GM13977 (cell line): ENCODE data around the gene BPIFA1.

ENCODE experiments used
- DNase-seq: peaks from one replicate; pipeline ENCODE4 v3.0.0; 2012; ENCODE audit warnings: low spot score
- in situ Hi-C: fragments of 300-500 bp; cut with MboI; formaldehyde crosslinking; loops from one replicate; pipeline ENCODE4 v1.12.0; 2022; ENCODE audit warnings: low sequenced_read_pairs, low pct_unique_long_range_greater_than_20kb, mixed read lengths, inconsistent platforms; ENCODE audit not compliant: unreplicated experiment
- TF ChIP-seq, protein P1 (sequence below): IDR thresholded peaks from 2 replicates; pipeline ENCODE4 v1.5.1; 2012; ENCODE audit warnings: mild to moderate bottlenecking, control low read depth; ENCODE audit not compliant: insufficient read depth; ENCODE audit errors: extremely low read depth, missing control alignments

Gene BPIFA1

GRCh38 chr20:33282196-33282934 is 46.6 kb downstream of the BPIFA1 start:
- TF ChIP-seq, protein P1, sequence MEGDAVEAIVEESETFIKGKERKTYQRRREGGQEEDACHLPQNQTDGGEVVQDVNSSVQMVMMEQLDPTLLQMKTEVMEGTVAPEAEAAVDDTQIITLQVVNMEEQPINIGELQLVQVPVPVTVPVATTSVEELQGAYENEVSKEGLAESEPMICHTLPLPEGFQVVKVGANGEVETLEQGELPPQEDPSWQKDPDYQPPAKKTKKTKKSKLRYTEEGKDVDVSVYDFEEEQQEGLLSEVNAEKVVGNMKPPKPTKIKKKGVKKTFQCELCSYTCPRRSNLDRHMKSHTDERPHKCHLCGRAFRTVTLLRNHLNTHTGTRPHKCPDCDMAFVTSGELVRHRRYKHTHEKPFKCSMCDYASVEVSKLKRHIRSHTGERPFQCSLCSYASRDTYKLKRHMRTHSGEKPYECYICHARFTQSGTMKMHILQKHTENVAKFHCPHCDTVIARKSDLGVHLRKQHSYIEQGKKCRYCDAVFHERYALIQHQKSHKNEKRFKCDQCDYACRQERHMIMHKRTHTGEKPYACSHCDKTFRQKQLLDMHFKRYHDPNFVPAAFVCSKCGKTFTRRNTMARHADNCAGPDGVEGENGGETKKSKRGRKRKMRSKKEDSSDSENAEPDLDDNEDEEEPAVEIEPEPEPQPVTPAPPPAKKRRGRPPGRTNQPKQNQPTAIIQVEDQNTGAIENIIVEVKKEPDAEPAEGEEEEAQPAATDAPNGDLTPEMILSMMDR = no peak
- in situ Hi-C loops = no loop called here
- no peak for DNase-seq

GRCh38 chr20:33282991-33283555 is 47.3 kb downstream of the BPIFA1 start, which contains the start of gene BPIFB1:
BPIFB1 (plus strand) TSS chr20:33283214; CDS start chr20:33286074, 2,860 bp downstream.
- no peak for DNase-seq
- in situ Hi-C loops = no loop called here
- TF ChIP-seq, protein P1 = no peak

- no peak for DNase-seq
- TF ChIP-seq, protein P1 = no peak
- in situ Hi-C loops = no loop called here
These were observed 48.5 kb downstream of the BPIFA1 start for GRCh38 chr20:33284284-33284683.

DNA sequence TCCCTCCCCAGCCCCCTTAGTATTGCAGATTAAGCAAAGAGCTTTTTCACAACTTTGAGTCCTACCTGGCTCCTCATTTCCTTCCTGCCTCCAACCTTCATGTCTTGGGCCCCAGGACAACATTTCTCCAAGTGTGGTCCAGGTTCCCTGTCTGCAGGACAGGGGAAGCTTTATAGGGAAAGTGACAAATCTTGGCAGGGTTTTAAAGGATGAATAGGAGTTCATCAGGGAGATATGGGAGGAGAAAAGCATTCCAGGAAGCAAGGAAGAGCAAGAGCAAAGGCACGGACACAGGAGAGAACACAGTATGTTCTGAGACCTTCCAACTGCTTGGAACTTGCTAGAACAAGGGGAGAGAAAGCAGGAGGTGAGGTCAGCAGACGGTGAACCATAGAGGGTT is 49.1 kb downstream of the BPIFA1 start:
- no peak for DNase-seq
- in situ Hi-C loops = no loop called here
- TF ChIP-seq, protein P1 = no peak

- DNase-seq = no peak
- in situ Hi-C loops = no loop called here
- TF ChIP-seq, protein P1 = no peak
These were observed 50.2 kb downstream of the BPIFA1 start for GRCh38 chr20:33285861-33286495.

DNA sequence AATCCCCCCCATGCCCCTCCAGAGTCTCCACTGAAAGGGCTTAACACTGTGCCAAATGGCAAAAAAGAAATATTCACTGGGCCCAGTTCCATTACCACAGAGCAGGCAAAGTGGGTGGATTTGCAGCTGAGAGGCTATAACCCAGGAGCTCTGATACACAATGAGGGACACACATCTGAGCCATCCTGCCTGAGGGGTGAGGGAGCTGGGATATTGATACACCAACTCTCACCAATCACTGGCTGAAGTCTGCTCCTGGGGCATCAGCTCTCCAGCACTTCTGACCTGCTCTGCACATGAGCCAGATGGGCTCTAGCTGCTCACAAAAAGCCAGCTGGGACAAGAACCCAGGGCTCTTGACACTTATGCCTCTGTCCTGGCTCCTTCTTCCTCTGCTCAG is 52.1 kb downstream of the BPIFA1 start:
- no peak for DNase-seq
- in situ Hi-C loops = no loop called here
- TF ChIP-seq, protein P1 = no peak
